OCI-LY3 (cell line): Measurements from ENCODE around the gene ECM2.

Experiments used
- H2AFZ ChIP-seq: fragments of 200-600, 300-600 bp; shearing (Covaris generic); 2 replicates; pipeline ENCODE4 v1.6.0; 2014; ENCODE audit warnings: antibody characterized with exemption, low read depth, low read length
- H3K27ac ChIP-seq: fragments of 200-600, 300-600 bp; sonication (generic); 2 replicates; pipeline ENCODE4 v1.5.1; 2014; ENCODE audit warnings: mild to moderate bottlenecking, low read length, moderate library complexity, mixed read lengths
- H3K27me3 ChIP-seq: fragments of 200-600, 300-600 bp; sonication (generic); 2 replicates; pipeline ENCODE4 v1.6.1; 2014; ENCODE audit warnings: low read depth, low read length, mixed read lengths
- H3K36me3 ChIP-seq: fragments of 200-600, 300-600 bp; sonication (generic); replicated peaks from 2 replicates; pipeline ENCODE3; 2014; ENCODE audit warnings: low read depth, low read length, mixed read lengths
- H3K4me1 ChIP-seq: fragments of 300-600, 200-600 bp; sonication (generic); 2 replicates; pipeline ENCODE4 v1.6.1; 2014; ENCODE audit warnings: low read length, mixed read lengths
- H3K4me2 ChIP-seq: fragments of 200-600, 300-600 bp; sonication (generic); 2 replicates; pipeline ENCODE4 v1.6.1; 2014; ENCODE audit warnings: low read length, mixed read lengths
- H3K4me3 ChIP-seq: fragments of 300-600, 200-600 bp; sonication (generic); 2 replicates; pipeline ENCODE4 v1.5.1; 2014; ENCODE audit warnings: antibody characterized with exemption, mild to moderate bottlenecking, low read length, moderate library complexity
- H3K79me2 ChIP-seq: fragments of 300-600, 200-600 bp; shearing (Covaris generic); 2 replicates; pipeline ENCODE4 v1.6.1; 2014; ENCODE audit warnings: mild to moderate bottlenecking, low read length, mixed read lengths
- H3K9ac ChIP-seq: fragments of 300-600, 200-600 bp; shearing (Covaris generic); 2 replicates; pipeline ENCODE4 v1.6.0; 2014; ENCODE audit warnings: mild to moderate bottlenecking, low read length, moderate library complexity
- H3K9me3 ChIP-seq: fragments of 200-600, 300-600 bp; shearing (Covaris generic); 2 replicates; pipeline ENCODE4 v1.6.1; 2014; ENCODE audit warnings: low read length, mixed read lengths; ENCODE audit not compliant: insufficient read depth
- H4K20me1 ChIP-seq: fragments of 200-600, 300-600 bp; sonication (generic); 2 replicates; pipeline ENCODE4 v1.6.1; 2016; ENCODE audit warnings: low read length, mixed read lengths; ENCODE audit not compliant: insufficient read depth
- CTCF ChIP-seq: fragments of 200-600, 300-600 bp; sonication (generic); IDR thresholded peaks from 2 replicates; pipeline ENCODE4 v1.5.1; 2014; ENCODE audit warnings: antibody characterized with exemption, low read length, low read depth
- EZH2phosphoT487 ChIP-seq: fragments of 200-600 bp; shearing (Covaris generic); IDR thresholded peaks from 2 replicates; pipeline ENCODE4 v1.6.1; 2018; ENCODE audit warnings: antibody characterized with exemption, mixed run types, low read depth

Gene ECM2

GRCh38 chr9:92561374-92562330, 25.9 kb upstream of the ECM2 start:
- no peak overlapping the region for H3K27ac ChIP-seq
- TF ChIP-seq EZH2phosphoT487 (no peak), CTCF (no peak)
- no peaks in the 10 kb centered on the region for H3K79me2 ChIP-seq
- H3K4me1 ChIP-seq, result no peaks in the 10 kb centered on the region
- no peak overlapping the region for H3K4me2 ChIP-seq
- no peak overlapping the region for H2AFZ ChIP-seq
- H3K4me3 ChIP-seq, result no peak overlapping the region
- H3K9me3 ChIP-seq, result 0 out of 2 replicates have a peak, but pooled peaks cover 3% of the 10 kb centered on the region
- no peaks in the 10 kb centered on the region for H4K20me1 ChIP-seq
- no peaks in the 10 kb centered on the region for H3K36me3 ChIP-seq
- H3K27me3 ChIP-seq, result no peaks in the 10 kb centered on the region
- H3K9ac ChIP-seq, result no peak overlapping the region

DNA sequence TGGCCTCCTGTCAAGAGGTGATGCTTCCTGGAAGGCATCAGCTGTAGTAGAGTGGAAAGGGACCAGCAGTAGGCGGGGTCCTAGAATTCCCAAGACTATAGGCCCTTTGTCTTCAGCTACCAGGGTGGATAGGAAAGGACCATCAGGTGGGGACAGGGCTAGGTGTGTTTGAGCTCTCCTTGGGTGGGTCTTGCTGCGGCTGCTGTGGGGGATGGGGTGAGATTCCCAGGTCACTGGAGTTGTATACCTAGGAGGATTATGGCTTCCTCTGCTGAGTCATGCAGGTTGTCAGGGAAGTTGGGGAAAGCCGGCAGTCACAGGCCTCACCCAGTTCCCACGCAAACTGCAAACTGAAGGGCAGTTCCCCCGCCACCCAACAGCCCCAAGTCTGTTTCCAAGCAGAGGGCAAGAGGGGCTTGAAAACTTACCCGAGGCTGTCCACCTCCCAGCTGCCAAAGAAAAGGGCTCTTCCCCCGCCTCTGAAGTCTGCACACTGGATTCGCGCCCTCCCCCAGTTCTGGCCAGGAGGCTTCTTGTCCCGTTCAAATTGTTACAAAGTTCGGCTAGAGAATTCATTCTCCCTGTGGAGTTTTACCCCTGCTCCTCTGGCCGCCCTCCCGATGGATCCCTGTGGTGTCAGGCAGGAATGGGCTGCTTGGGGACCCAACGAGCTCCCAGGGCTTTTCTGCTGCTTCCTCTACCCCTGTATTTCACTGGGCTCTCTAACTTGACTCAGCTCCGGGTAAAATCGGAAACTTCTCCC, 23.0 kb upstream of the ECM2 start:
- no peak overlapping the region for H3K9ac ChIP-seq
- no peak overlapping the region for H3K4me2 ChIP-seq
- H3K4me3 ChIP-seq, result no peak overlapping the region
- H3K9me3 ChIP-seq, result no peaks in the 10 kb centered on the region
- no peaks in the 10 kb centered on the region for H3K36me3 ChIP-seq
- H4K20me1 ChIP-seq, result no peaks in the 10 kb centered on the region
- TF ChIP-seq CTCF (no peak), EZH2phosphoT487 (no peak)
- H3K27ac ChIP-seq, result no peak overlapping the region
- H3K27me3 ChIP-seq, result no peaks in the 10 kb centered on the region
- H3K79me2 ChIP-seq, result no peaks in the 10 kb centered on the region
- no peak overlapping the region for H2AFZ ChIP-seq
- H3K4me1 ChIP-seq, result no peaks in the 10 kb centered on the region

DNA sequence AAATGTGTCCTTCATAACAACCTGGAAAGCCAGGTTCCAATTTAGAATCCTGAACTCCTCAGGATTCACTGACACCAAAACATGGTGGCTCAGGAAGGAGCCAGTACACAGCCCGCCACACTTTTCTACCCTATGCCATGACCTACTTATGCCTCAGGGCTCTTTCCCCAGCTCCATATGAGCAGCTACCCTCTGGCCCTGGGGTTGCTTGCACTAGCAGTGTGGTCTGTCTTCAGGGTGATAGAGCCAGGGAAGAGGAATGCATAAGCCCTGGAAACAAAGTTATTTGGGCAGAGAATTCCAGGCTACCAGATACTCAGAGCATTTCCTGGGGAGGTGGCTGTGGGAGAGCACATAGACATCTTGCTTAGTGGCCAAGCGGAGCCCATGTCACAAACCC, 15.0 kb upstream of the ECM2 start:
- H3K4me2 ChIP-seq, result no peak overlapping the region
- H3K27ac ChIP-seq, result no peak overlapping the region
- H3K9ac ChIP-seq, result no peak overlapping the region
- no peaks in the 10 kb centered on the region for H3K27me3 ChIP-seq
- no peaks in the 10 kb centered on the region for H3K79me2 ChIP-seq
- no peaks in the 10 kb centered on the region for H3K9me3 ChIP-seq
- H4K20me1 ChIP-seq, result no peaks in the 10 kb centered on the region
- TF ChIP-seq EZH2phosphoT487, result no peak
- no peak for TF ChIP-seq CTCF
- H3K4me3 ChIP-seq, result no peak overlapping the region
- H3K36me3 ChIP-seq, result no peaks in the 10 kb centered on the region
- no peak overlapping the region for H2AFZ ChIP-seq
- H3K4me1 ChIP-seq, result no peaks in the 10 kb centered on the region

DNA sequence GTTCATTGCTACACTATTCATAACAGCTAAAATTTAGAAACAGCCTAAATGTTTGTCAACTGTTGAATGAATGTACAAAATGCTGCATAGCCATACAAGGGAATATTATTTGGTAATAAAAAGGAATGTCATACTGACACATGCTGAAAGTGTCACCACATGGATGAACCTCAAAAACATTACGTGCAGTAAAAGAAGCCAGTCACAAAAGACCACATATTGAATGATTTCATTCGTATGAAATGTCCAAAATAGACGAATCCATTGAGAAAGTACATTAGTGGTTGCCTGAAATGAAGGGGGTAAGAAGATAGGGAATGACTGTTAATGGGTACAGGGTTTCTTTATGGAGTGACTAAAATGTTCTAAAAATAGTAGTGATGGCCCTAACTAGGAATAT, 11.6 kb upstream of the ECM2 start:
- H3K27me3 ChIP-seq, result no peaks in the 10 kb centered on the region
- H3K4me1 ChIP-seq, result no peaks in the 10 kb centered on the region
- no peak overlapping the region for H2AFZ ChIP-seq
- no peaks in the 10 kb centered on the region for H3K36me3 ChIP-seq
- H3K4me2 ChIP-seq, result no peak overlapping the region
- H3K27ac ChIP-seq, result no peak overlapping the region
- no peak overlapping the region for H3K9ac ChIP-seq
- TF ChIP-seq CTCF, result no peak
- no peak for TF ChIP-seq EZH2phosphoT487
- no peak overlapping the region for H3K4me3 ChIP-seq
- H3K9me3 ChIP-seq, result no peaks in the 10 kb centered on the region
- no peaks in the 10 kb centered on the region for H3K79me2 ChIP-seq
- no peaks in the 10 kb centered on the region for H4K20me1 ChIP-seq
